Stimulated activated memory B cell treated with anti-CD40 and anti-IgM and Interleukin-4, amounts not matched to agents 10 μg/mL and 1 μg/mL and 100 μg/mL, for 72 hours (primary cell): ENCODE data around the gene CNPY3.
"Not testable (repeated sequence)": the region's sequence is repeated elsewhere in the genome, so short reads cannot be mapped to it uniquely, and the experiment has no call there.

ENCODE experiments used
- ATAC-seq: fragments of 150-1000 bp; cut with Tn5 transposase; 2 replicates; pipeline ENCODE4 v1.10.0; 2021
- H3K27ac Mint-ChIP-seq: one replicate; pipeline ENCODE4 v1.8.0; 2022; ENCODE audit warnings: mild to moderate bottlenecking, mixed read lengths
- H3K27me3 Mint-ChIP-seq: one replicate; pipeline ENCODE4 v1.8.0; 2022; ENCODE audit warnings: mixed read lengths
- H3K36me3 Mint-ChIP-seq: one replicate; pipeline ENCODE4 v1.8.0; 2022; ENCODE audit warnings: mixed read lengths
- H3K4me1 Mint-ChIP-seq: one replicate; pipeline ENCODE4 v1.8.0; 2022; ENCODE audit warnings: mixed read lengths
- H3K4me3 Mint-ChIP-seq: one replicate; pipeline ENCODE4 v1.8.0; 2022; ENCODE audit warnings: mild to moderate bottlenecking, moderate library complexity, mixed read lengths
- H3K9me3 Mint-ChIP-seq: one replicate; pipeline ENCODE4 v1.8.0; 2022; ENCODE audit warnings: mixed read lengths

CNPY3 gene

GRCh38 chr6:42902429-42903263 lies 26.6 kb upstream of the CNPY3 start:
- H3K4me3 Mint-ChIP-seq, H3K27me3 Mint-ChIP-seq, H3K27ac Mint-ChIP-seq, ATAC-seq, H3K9me3 Mint-ChIP-seq, H3K36me3 Mint-ChIP-seq: not testable (repeated sequence)
- peaks cover 12% of the 10 kb centered on the region for H3K4me1 Mint-ChIP-seq

- H3K27me3 Mint-ChIP-seq, result no peaks in the 10 kb centered on the region
- H3K36me3 Mint-ChIP-seq, result no peaks in the 10 kb centered on the region
- no peak for ATAC-seq
- no peaks in the 10 kb centered on the region for H3K9me3 Mint-ChIP-seq
- no peak overlapping the region for H3K4me3 Mint-ChIP-seq
- H3K27ac Mint-ChIP-seq, result no peak overlapping the region
- H3K4me1 Mint-ChIP-seq, result peaks cover 12% of the 10 kb centered on the region
Observed at GRCh38 chr6:42904467-42904866, 24.8 kb upstream of the CNPY3 start.

GRCh38 chr6:42907336-42907735 lies 21.9 kb upstream of the CNPY3 start:
- Mint-ChIP-seq H3K4me1 (peaks cover 5% of the 10 kb centered on the region), H3K9me3 (no peaks in the 10 kb centered on the region), H3K36me3 (no peaks in the 10 kb centered on the region), H3K27me3 (peaks cover 8% of the 10 kb centered on the region), H3K4me3 (no peak overlapping the region), H3K27ac (no peak overlapping the region)
- no peak for ATAC-seq

GRCh38 chr6:42909835-42910234 lies 19.4 kb upstream of the CNPY3 start:
- no peaks in the 10 kb centered on the region for H3K36me3 Mint-ChIP-seq
- H3K9me3 Mint-ChIP-seq, result no peaks in the 10 kb centered on the region
- H3K27me3 Mint-ChIP-seq, result peaks cover 8% of the 10 kb centered on the region
- H3K4me3 Mint-ChIP-seq, result no peak overlapping the region
- ATAC-seq, result no peak
- peaks cover 5% of the 10 kb centered on the region for H3K4me1 Mint-ChIP-seq
- H3K27ac Mint-ChIP-seq, result no peak overlapping the region

GRCh38 chr6:42911171-42912021 lies 17.9 kb upstream of the CNPY3 start:
- peak overlapping the region; percentile 37 for H3K4me3 Mint-ChIP-seq
- peaks cover 8% of the 10 kb centered on the region for H3K27me3 Mint-ChIP-seq
- H3K36me3 Mint-ChIP-seq, result no peaks in the 10 kb centered on the region
- peaks cover 14% of the 10 kb centered on the region for H3K4me1 Mint-ChIP-seq
- no peak overlapping the region for H3K27ac Mint-ChIP-seq
- no peaks in the 10 kb centered on the region for H3K9me3 Mint-ChIP-seq
- ATAC-seq, result no peak

- Mint-ChIP-seq H3K4me3 (no peak overlapping the region), H3K27ac (no peak overlapping the region), H3K4me1 (peaks cover 14% of the 10 kb centered on the region), H3K36me3 (no peaks in the 10 kb centered on the region), H3K9me3 (no peaks in the 10 kb centered on the region), H3K27me3 (peaks cover 8% of the 10 kb centered on the region)
- no peak for ATAC-seq
Observed at GRCh38 chr6:42914546-42914945, 14.7 kb upstream of the CNPY3 start.

GRCh38 chr6:42915732-42916131 lies 13.5 kb upstream of the CNPY3 start, which contains the start of gene PTCRA:
PTCRA (plus strand) TSS chr6:42916053; CDS start chr6:42916070, 17 bp downstream.
- H3K27me3 Mint-ChIP-seq, result peaks cover 8% of the 10 kb centered on the region
- no peaks in the 10 kb centered on the region for H3K36me3 Mint-ChIP-seq
- peaks cover 14% of the 10 kb centered on the region for H3K4me1 Mint-ChIP-seq
- ATAC-seq, result peak; percentile 62
- no peak within 1 kb of the TSS for H3K4me3 Mint-ChIP-seq
- H3K27ac Mint-ChIP-seq, result peak within 1 kb of the TSS; percentile 68
- no peaks in the 10 kb centered on the region for H3K9me3 Mint-ChIP-seq

- no peaks in the 10 kb centered on the region for H3K36me3 Mint-ChIP-seq
- ATAC-seq, result peak; percentile 34
- no peaks in the 10 kb centered on the region for H3K9me3 Mint-ChIP-seq
- H3K4me1 Mint-ChIP-seq, result peaks cover 10% of the 10 kb centered on the region
- H3K4me3 Mint-ChIP-seq, result no peak overlapping the region
- H3K27ac Mint-ChIP-seq, result peak overlapping the region; percentile 68
- peaks cover 3% of the 10 kb centered on the region for H3K27me3 Mint-ChIP-seq
Observed at GRCh38 chr6:42916288-42916687, 13.0 kb upstream of the CNPY3 start.

GRCh38 chr6:42921801-42922200 lies 7.5 kb upstream of the CNPY3 start:
- peaks cover 20% of the 10 kb centered on the region for H3K4me1 Mint-ChIP-seq

GRCh38 chr6:42923666-42924065 lies 5.6 kb upstream of the CNPY3 start:
- H3K4me3 Mint-ChIP-seq, result no peak overlapping the region
- no peak for ATAC-seq
- peaks cover 26% of the 10 kb centered on the region for H3K4me1 Mint-ChIP-seq
- no peaks in the 10 kb centered on the region for H3K9me3 Mint-ChIP-seq
- H3K27me3 Mint-ChIP-seq, result no peaks in the 10 kb centered on the region
- H3K27ac Mint-ChIP-seq, result peak overlapping the region; percentile 27
- no peaks in the 10 kb centered on the region for H3K36me3 Mint-ChIP-seq

More at GRCh38 chr6:42921801-42922200, 7.5 kb upstream of the CNPY3 start:
- H3K4me3 Mint-ChIP-seq, result no peak overlapping the region
- H3K9me3 Mint-ChIP-seq, result no peaks in the 10 kb centered on the region
- H3K27me3 Mint-ChIP-seq, result no peaks in the 10 kb centered on the region
- ATAC-seq, result no peak
- H3K27ac Mint-ChIP-seq, result peak overlapping the region; percentile 26
- no peaks in the 10 kb centered on the region for H3K36me3 Mint-ChIP-seq

- Mint-ChIP-seq H3K36me3 (peaks cover 4% of the 10 kb centered on the region), H3K9me3 (no peaks in the 10 kb centered on the region), H3K4me3 (no peak overlapping the region), H3K27me3 (no peaks in the 10 kb centered on the region), H3K4me1 (peaks cover 30% of the 10 kb centered on the region), H3K27ac (peak overlapping the region; percentile 74)
- no peak for ATAC-seq
Observed at GRCh38 chr6:42925248-42925857, 3.9 kb upstream of the CNPY3 start.

GRCh38 chr6:42929821-42930360 lies 611 bp downstream of the CNPY3 start:
- Mint-ChIP-seq H3K4me3 (peak overlapping the region; percentile 97), H3K27me3 (no peaks in the 10 kb centered on the region), H3K36me3 (peaks cover 38% of the 10 kb centered on the region), H3K27ac (peak overlapping the region; percentile 97), H3K9me3 (no peaks in the 10 kb centered on the region), H3K4me1 (peaks cover 52% of the 10 kb centered on the region)
- peak; percentile 77 for ATAC-seq

- Mint-ChIP-seq H3K9me3 (no peaks in the 10 kb centered on the region), H3K27me3 (no peaks in the 10 kb centered on the region), H3K4me3 (peak overlapping the region; percentile 97), H3K36me3 (peaks cover 60% of the 10 kb centered on the region), H3K4me1 (peaks cover 76% of the 10 kb centered on the region), H3K27ac (peak overlapping the region; percentile 97)
- no peak for ATAC-seq
Observed at GRCh38 chr6:42932412-42932811, 3.1 kb downstream of the CNPY3 start.

- H3K4me1 Mint-ChIP-seq, result peaks cover 81% of the 10 kb centered on the region
- H3K27ac Mint-ChIP-seq, result peak overlapping the region; percentile 97
- H3K4me3 Mint-ChIP-seq, result peak overlapping the region; percentile 97
- H3K36me3 Mint-ChIP-seq, result peaks cover 66% of the 10 kb centered on the region
- H3K9me3 Mint-ChIP-seq, result no peaks in the 10 kb centered on the region
- H3K27me3 Mint-ChIP-seq, result no peaks in the 10 kb centered on the region
- no peak for ATAC-seq
Observed at GRCh38 chr6:42933205-42933604, 3.9 kb downstream of the CNPY3 start.

GRCh38 chr6:42935322-42935721 lies 6.0 kb downstream of the CNPY3 start:
- no peaks in the 10 kb centered on the region for H3K9me3 Mint-ChIP-seq
- H3K27ac Mint-ChIP-seq, result peak overlapping the region; percentile 18
- H3K4me1 Mint-ChIP-seq, result peaks cover 82% of the 10 kb centered on the region
- peaks cover 83% of the 10 kb centered on the region for H3K36me3 Mint-ChIP-seq
- ATAC-seq, result peak; percentile 89
- H3K4me3 Mint-ChIP-seq, result peak overlapping the region; percentile 21
- H3K27me3 Mint-ChIP-seq, result no peaks in the 10 kb centered on the region
